Brain microvascular endothelial cell (primary cell): Measurements from ENCODE around the gene TSPAN17.

ENCODE experiments used
- DNase-seq: peaks from one replicate; pipeline ENCODE4 v3.0.0-alpha.2; 2020
- H3K27ac ChIP-seq: fragments of 250-450 bp; sonication (Bioruptor Pico); 2 replicates; pipeline ENCODE4 v1.5.1; 2020; ENCODE audit warnings: mild to moderate bottlenecking, moderate library complexity
- H3K27me3 ChIP-seq: fragments of 250-450 bp; sonication (Bioruptor Pico); replicated peaks from 2 replicates; pipeline ENCODE4 v1.5.1; 2020; ENCODE audit warnings: mild to moderate bottlenecking
- H3K36me3 ChIP-seq: fragments of 250-450 bp; sonication (Bioruptor Pico); replicated peaks from 2 replicates; pipeline ENCODE4 v1.5.1; 2020; ENCODE audit warnings: mild to moderate bottlenecking
- H3K4me3 ChIP-seq: 2 replicates; pipeline ENCODE4 v1.5.1; 2011; ENCODE audit warnings: low read depth, mild to moderate bottlenecking, control low read depth, low read length, moderate library complexity
- in situ Hi-C: cut with HindIII; loops from 2 replicates; pipeline ENCODE4 v1.10.0; 2017; ENCODE audit warnings: low sequenced_read_pairs, low pct_ligation_motif_present
- TF ChIP-seq, protein P1 (sequence below): IDR thresholded peaks from 2 replicates; pipeline ENCODE4 v1.5.1; 2011; ENCODE audit warnings: low read depth, mild to moderate bottlenecking, moderate library complexity, low read length, control low read depth, inconsistent platforms; ENCODE audit errors: missing control alignments

The TSPAN17 gene

DNA sequence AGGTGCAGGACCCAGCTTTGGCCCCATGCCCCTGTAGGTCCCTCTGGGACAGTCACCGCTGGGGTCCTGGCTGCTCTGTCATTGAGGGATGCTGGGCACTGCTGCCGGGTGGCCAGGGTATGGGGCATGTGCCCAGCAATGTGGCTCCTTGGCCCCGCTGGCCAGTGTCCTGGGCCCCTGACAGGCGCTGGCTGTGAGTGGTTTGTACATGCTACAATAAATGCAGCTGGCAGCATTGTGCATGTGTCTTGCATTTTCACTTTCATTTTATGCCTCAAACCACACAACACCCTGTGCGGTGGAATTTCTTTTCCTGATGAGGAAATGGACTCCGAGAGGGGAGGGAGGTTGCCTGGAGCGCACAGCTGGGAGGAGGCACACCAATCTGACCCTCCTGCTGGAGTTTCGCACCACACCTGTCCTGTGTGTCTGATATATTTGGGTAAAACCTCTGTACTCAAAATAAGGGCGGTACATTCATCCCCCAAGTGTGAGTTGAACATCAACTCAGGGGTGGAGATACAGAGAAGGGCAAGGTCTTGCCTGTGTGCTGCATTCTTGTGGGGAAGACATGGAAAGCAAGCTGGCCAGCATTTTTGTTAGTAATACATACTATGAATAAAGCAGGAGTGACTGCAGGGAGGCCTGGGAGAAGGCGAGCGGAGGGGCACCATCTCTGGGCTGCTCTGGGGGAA lies 11.7 kb downstream of the TSPAN17 start:
- H3K4me3 ChIP-seq, result no peak overlapping the region
- H3K27ac ChIP-seq, result no peak overlapping the region
- in situ Hi-C loops, result no loop called here
- H3K27me3 ChIP-seq, result peaks cover 15% of the 10 kb centered on the region
- TF ChIP-seq, protein P1, sequence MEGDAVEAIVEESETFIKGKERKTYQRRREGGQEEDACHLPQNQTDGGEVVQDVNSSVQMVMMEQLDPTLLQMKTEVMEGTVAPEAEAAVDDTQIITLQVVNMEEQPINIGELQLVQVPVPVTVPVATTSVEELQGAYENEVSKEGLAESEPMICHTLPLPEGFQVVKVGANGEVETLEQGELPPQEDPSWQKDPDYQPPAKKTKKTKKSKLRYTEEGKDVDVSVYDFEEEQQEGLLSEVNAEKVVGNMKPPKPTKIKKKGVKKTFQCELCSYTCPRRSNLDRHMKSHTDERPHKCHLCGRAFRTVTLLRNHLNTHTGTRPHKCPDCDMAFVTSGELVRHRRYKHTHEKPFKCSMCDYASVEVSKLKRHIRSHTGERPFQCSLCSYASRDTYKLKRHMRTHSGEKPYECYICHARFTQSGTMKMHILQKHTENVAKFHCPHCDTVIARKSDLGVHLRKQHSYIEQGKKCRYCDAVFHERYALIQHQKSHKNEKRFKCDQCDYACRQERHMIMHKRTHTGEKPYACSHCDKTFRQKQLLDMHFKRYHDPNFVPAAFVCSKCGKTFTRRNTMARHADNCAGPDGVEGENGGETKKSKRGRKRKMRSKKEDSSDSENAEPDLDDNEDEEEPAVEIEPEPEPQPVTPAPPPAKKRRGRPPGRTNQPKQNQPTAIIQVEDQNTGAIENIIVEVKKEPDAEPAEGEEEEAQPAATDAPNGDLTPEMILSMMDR, result no peak
- peaks cover 5% of the 10 kb centered on the region for H3K36me3 ChIP-seq
- DNase-seq, result peak; percentile 29

DNA sequence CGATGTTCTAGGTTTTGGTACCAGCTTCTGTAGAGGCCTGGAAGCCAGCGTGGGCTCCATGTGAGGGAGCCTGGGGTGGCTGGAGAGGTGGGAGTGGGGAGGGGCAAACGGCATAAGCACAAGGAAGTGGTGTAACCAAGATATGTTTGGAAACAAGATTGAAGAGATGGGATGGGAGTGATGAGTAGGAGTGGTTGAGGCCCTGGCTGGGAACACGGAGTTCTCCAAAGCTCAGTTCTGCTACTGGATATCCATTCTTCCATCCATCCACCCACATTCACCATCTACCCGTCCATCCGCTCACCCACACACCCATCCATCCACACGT lies 12.2 kb downstream of the TSPAN17 start:
- no peak for DNase-seq
- no peak overlapping the region for H3K4me3 ChIP-seq
- in situ Hi-C loops, result no loop called here
- peaks cover 5% of the 10 kb centered on the region for H3K36me3 ChIP-seq
- TF ChIP-seq, protein P1, result no peak
- peaks cover 20% of the 10 kb centered on the region for H3K27me3 ChIP-seq
- H3K27ac ChIP-seq, result no peak overlapping the region

DNA sequence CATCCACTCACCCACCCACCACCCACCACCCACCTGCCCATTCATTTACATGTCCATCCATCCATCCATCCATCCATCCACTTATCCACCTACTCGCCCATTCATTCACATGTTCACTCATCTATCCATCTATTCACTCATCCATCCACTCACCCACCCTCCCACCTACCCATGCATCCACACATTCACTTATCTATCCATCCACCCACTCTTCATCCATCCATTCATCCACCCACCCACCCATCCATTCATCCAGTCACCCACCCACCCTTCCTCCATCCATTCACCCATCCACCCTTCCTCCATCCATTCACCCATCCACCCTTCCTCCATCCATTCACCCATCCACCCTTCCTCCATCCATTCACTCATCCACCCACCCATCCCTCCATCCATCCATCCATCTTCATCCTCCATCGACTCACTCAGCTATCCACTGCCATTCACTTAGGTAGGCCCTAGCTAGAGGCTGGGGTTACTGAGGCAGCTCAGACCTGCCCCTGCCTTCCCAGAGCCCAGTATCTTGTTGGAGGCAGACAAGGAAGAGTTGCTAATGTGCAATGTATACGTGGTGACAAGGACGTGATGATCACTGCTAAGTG lies 12.7 kb downstream of the TSPAN17 start:
- Histone ChIP-seq H3K27me3 (peaks cover 22% of the 10 kb centered on the region), H3K27ac (no peak overlapping the region), H3K4me3 (no peak overlapping the region), H3K36me3 (peaks cover 5% of the 10 kb centered on the region)
- DNase-seq, result no peak
- TF ChIP-seq, protein P1, result no peak
- in situ Hi-C loops, result no loop called here

DNA sequence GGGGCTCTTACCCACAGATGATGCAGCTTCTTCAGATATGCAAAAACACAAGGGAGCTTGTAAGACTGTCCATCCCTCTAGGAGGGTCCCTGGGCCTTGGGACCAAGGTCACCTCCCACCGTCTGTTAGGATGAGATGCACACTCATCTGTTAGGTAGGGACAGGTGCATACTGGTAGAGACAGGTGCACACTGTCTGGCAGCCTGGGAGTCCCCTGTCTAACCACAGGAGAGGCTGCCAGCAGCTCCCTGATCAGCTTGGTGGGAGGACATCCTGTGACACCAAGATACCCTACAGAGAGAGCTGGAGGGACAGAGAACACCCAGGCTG lies 13.2 kb downstream of the TSPAN17 start:
- Histone ChIP-seq H3K27ac (no peak overlapping the region), H3K36me3 (peaks cover 5% of the 10 kb centered on the region), H3K27me3 (peaks cover 28% of the 10 kb centered on the region), H3K4me3 (no peak overlapping the region)
- TF ChIP-seq, protein P1, result no peak
- in situ Hi-C loops, result no loop called here
- DNase-seq, result no peak

DNA sequence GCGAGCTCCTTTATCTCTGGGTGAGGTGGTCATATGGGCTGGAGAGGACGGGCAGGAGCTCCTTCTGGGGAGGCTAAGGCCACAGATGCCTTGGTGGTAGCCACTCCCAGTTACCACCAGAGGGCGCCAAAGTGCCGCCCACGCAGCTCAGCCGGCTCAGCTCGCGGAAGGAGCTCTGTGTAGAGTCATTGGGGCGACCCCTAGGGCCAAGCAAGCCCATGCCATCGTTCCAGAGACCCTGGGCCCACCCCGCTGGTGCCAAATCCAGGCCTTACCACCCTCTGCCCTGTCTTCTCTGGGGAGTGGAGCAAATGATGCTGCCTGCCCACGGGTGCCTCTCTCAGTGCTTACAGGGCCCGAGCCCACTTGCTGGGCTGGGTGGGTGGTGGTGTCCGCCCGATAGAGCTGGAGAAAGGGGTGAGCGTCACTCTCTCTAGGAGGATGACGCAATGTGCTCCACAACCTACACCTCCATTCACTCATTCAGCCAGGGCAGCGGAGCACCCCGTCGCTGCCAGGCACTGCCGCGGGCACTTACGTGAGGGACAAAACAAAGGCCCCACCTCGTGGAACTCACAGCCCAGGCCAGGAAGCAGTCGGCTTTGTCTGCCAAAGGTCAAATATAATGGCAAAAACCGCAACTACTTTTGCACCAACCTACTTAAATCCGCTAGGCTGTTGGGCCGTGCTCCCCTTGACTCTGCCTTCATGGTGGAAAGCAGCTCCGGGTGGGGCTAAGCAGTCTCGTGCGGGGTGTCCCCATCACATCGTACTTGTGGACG lies 13.8 kb downstream of the TSPAN17 start:
- Histone ChIP-seq H3K36me3 (peaks cover 5% of the 10 kb centered on the region), H3K4me3 (no peak overlapping the region), H3K27ac (no peak overlapping the region), H3K27me3 (peaks cover 30% of the 10 kb centered on the region)
- TF ChIP-seq, protein P1, result peak; percentile 96
- in situ Hi-C loops, result no loop called here
- DNase-seq, result peak; percentile 48
